Transverse colon (tissue), 4 donors: ENCODE results near the gene ACSM3.

ENCODE experiments used
- CTCF ChIP-seq, 5 experiments: fragments of 200-600 bp in 3 of 5; fragments of 450-650 bp in 2 of 5; sonication (generic) in 3 of 5; IDR thresholded peaks; 1 replicate in 2 of 5; 2 replicates in 3 of 5; pipeline ENCODE4 v1.5.1; 2016 to 2017; ENCODE audit warnings: antibody characterized with exemption in 5 of 5, inconsistent platforms in 3 of 5, mild to moderate bottlenecking in 2 of 5, moderate library complexity in 1 of 5
- EP300 ChIP-seq: sonication (generic); formaldehyde crosslinking; IDR thresholded peaks from one replicate; pipeline ENCODE4 v1.6.1; 2017; ENCODE audit warnings: antibody characterized with exemption, low read depth
- POLR2A ChIP-seq: fragments of 450-650 bp; IDR thresholded peaks from one replicate; pipeline ENCODE4 v1.6.1; 2016; ENCODE audit warnings: antibody characterized with exemption, mild to moderate bottlenecking, moderate library complexity
- POLR2AphosphoS5 ChIP-seq, 3 donors: sonication (generic); formaldehyde crosslinking; IDR thresholded peaks; one replicate each; pipeline ENCODE4 v1.6.1; 2016; ENCODE audit warnings: antibody characterized with exemption in 3 of 3

GRCh38 chr16:20727181-20727580, 36.6 kb upstream of the ACSM3 start:
- TF ChIP-seq CTCF (IDR thresholded peaks at IDR 0.05) (no peak), POLR2A (no peak), POLR2AphosphoS5 (IDR thresholded peaks at IDR 0.05) (no peak), EP300 (no peak)
